Hepatocyte (in vitro differentiated cells): ENCODE data around the gene KCNK3. TPM values are rescaled to one million over a fixed set of nuclear protein-coding genes. Genes with fewer than 3 reads are reported as not detected.
A peak's percentile ranks its signal among the peaks of the same experiment; 100 is the strongest.
"Not testable (repeated sequence)": the region's sequence is repeated elsewhere in the genome, so short reads cannot be mapped to it uniquely, and the experiment has no call there.

ENCODE experiments used
- DNase-seq: peaks from one replicate; pipeline ENCODE4 v3.0.0-alpha.2; 2016; ENCODE audit warnings: low spot score
- H2AFZ ChIP-seq: fragments of 200-600 bp; sonication (generic); 2 replicates; pipeline ENCODE4 v1.6.0; 2016; ENCODE audit warnings: antibody characterized with exemption, mild to moderate bottlenecking
- H3K27ac ChIP-seq: fragments of 200-600 bp; sonication (generic); 2 replicates; pipeline ENCODE4 v1.5.1; 2016; ENCODE audit warnings: mild to moderate bottlenecking
- H3K27me3 ChIP-seq: fragments of 200-600 bp; sonication (generic); 2 replicates; pipeline ENCODE4 v1.6.1; 2016
- H3K36me3 ChIP-seq: fragments of 200-600 bp; sonication (generic); replicated peaks from 2 replicates; pipeline ENCODE4 v1.5.1; 2016; ENCODE audit warnings: low read depth; ENCODE audit not compliant: insufficient read depth
- H3K4me1 ChIP-seq: fragments of 200-600 bp; sonication (generic); 2 replicates; pipeline ENCODE4 v1.5.1; 2016; ENCODE audit warnings: mild to moderate bottlenecking, moderate library complexity; ENCODE audit not compliant: insufficient read depth
- H3K4me2 ChIP-seq: fragments of 200-600 bp; sonication (generic); 2 replicates; pipeline ENCODE4 v1.6.0; 2016
- H3K4me3 ChIP-seq: fragments of 200-600 bp; sonication (generic); 2 replicates; pipeline ENCODE4 v1.5.1; 2016; ENCODE audit warnings: mild to moderate bottlenecking
- H3K79me2 ChIP-seq: fragments of 200-600 bp; sonication (generic); 2 replicates; pipeline ENCODE4 v1.6.0; 2017; ENCODE audit warnings: mild to moderate bottlenecking
- H3K9me2 ChIP-seq: fragments of 200-600 bp; sonication (generic); replicated peaks from 2 replicates; pipeline ENCODE4 v1.6.0; 2017; ENCODE audit warnings: mild to moderate bottlenecking; ENCODE audit not compliant: insufficient read depth
- H3K9me3 ChIP-seq: fragments of 200-600 bp; sonication (generic); 2 replicates; pipeline ENCODE4 v1.5.1; 2016; ENCODE audit warnings: low read depth, mild to moderate bottlenecking
- H4K20me1 ChIP-seq: fragments of 200-600 bp; sonication (generic); 2 replicates; pipeline ENCODE4 v1.6.0; 2016; ENCODE audit warnings: mild to moderate bottlenecking; ENCODE audit not compliant: insufficient read depth, poor library complexity, severe bottlenecking
- CTCF ChIP-seq: fragments of 200-600 bp; sonication (generic); IDR thresholded peaks from 2 replicates; pipeline ENCODE4 v1.5.1; 2016; ENCODE audit warnings: antibody characterized with exemption, mild to moderate bottlenecking; ENCODE audit not compliant: poor library complexity
- EZH2 ChIP-seq: fragments of 200-600 bp; sonication (generic); IDR thresholded peaks from 2 replicates; pipeline ENCODE4 v1.6.1; 2016; ENCODE audit warnings: antibody characterized with exemption, mild to moderate bottlenecking, borderline replicate concordance
- EZH2phosphoT487 ChIP-seq: fragments of 200-600 bp; sonication (generic); IDR thresholded peaks from one replicate; pipeline ENCODE4 v1.6.1; 2018; ENCODE audit warnings: antibody characterized with exemption, mild to moderate bottlenecking, low read depth, moderate library complexity; ENCODE audit not compliant: unreplicated experiment, severe bottlenecking
- WGBS: methylation state at CpG from one replicate; pipeline ENCODE4 v1.1.6; 2016; ENCODE audit warnings: low lambda C conversion rate; ENCODE audit errors: missing lambda C conversion rate; 5-methylcytosine and 5-hydroxymethylcytosine counted together
- polyA plus RNA-seq: library from polyadenylated mRNA; unstranded; fragments of >200 nt; fragmentation: Nextera tagmentation; extraction: Ambion mirVana; gene quantifications from 2 replicates; pipeline ENCODE4 v1.2.1, GENCODE V29; 2016
- total RNA-seq: library from RNA; depleted of rRNA; stranded (reverse); fragments of >200 nt; gene quantifications from 2 replicates; pipeline ENCODE4 v1.2.3, GENCODE V29; 2014

KCNK3 gene
- total and polyA plus RNA-seq, 2 experiments from 2014 or later = 8.2 to 9.4 TPM

- Histone ChIP-seq H3K9me3 (no peaks in the 10 kb centered on the region), H4K20me1 (no peaks in the 10 kb centered on the region), H3K79me2 (no peaks in the 10 kb centered on the region), H3K9me2 (no peaks in the 10 kb centered on the region), H3K4me2 (no peak overlapping the region), H3K36me3 (no peaks in the 10 kb centered on the region), H3K4me1 (peaks cover 18% of the 10 kb centered on the region), H3K27ac (no peak overlapping the region), H3K27me3 (no peaks in the 10 kb centered on the region), H3K4me3 (no peak overlapping the region), H2AFZ (no peak overlapping the region)
- 28% methylated on average over 9 of the region's 9 CpGs for WGBS
- TF ChIP-seq CTCF (peak; percentile 97), EZH2 (no peak), EZH2phosphoT487 (no peak)
- peak; percentile 89 for DNase-seq
Observed at GRCh38 chr2:26745609-26746327, 53.2 kb downstream of the KCNK3 start.

- H3K79me2 ChIP-seq = no peaks in the 10 kb centered on the region
- H3K9me3 ChIP-seq = no peaks in the 10 kb centered on the region
- H3K27me3 ChIP-seq = no peaks in the 10 kb centered on the region
- H3K27ac ChIP-seq = no peak overlapping the region
- no peak overlapping the region for H3K4me2 ChIP-seq
- no peaks in the 10 kb centered on the region for H3K36me3 ChIP-seq
- H2AFZ ChIP-seq = no peak overlapping the region
- H4K20me1 ChIP-seq = no peaks in the 10 kb centered on the region
- TF ChIP-seq CTCF = no peak
- H3K4me1 ChIP-seq = peaks cover 18% of the 10 kb centered on the region
- no peak for DNase-seq
- whole genome bisulfite sequencing = 79% methylated on average over 3 of the region's 3 CpGs
- no peak overlapping the region for H3K4me3 ChIP-seq
- no peaks in the 10 kb centered on the region for H3K9me2 ChIP-seq
Observed at GRCh38 chr2:26746934-26747333, 54.4 kb downstream of the KCNK3 start.

GRCh38 chr2:26749787-26750420 is 57.4 kb downstream of the KCNK3 start:
- not testable (repeated sequence) for H3K79me2 ChIP-seq, H3K36me3 ChIP-seq, H3K9me2 ChIP-seq, H4K20me1 ChIP-seq, H3K4me3 ChIP-seq, DNase-seq, H3K9me3 ChIP-seq, H3K27me3 ChIP-seq
- peak overlapping the region; percentile 61 for H3K4me2 ChIP-seq
- peak overlapping the region; percentile 91 for H3K27ac ChIP-seq
- H3K4me1 ChIP-seq = peaks cover 14% of the 10 kb centered on the region
- WGBS = 15% methylated on average over 8 of the region's 8 CpGs
- H2AFZ ChIP-seq = peak overlapping the region; percentile 67

- H3K4me2 ChIP-seq = peak overlapping the region; percentile 61
- H3K36me3 ChIP-seq, H4K20me1 ChIP-seq, DNase-seq, H3K4me3 ChIP-seq, H3K9me3 ChIP-seq, H3K27me3 ChIP-seq, H3K79me2 ChIP-seq, H3K9me2 ChIP-seq: not testable (repeated sequence)
- H2AFZ ChIP-seq = peak overlapping the region; percentile 67
- peak overlapping the region; percentile 91 for H3K27ac ChIP-seq
- H3K4me1 ChIP-seq = peaks cover 14% of the 10 kb centered on the region
- 47% methylated on average over 11 of the region's 11 CpGs for WGBS
Observed at GRCh38 chr2:26750467-26750866, 57.9 kb downstream of the KCNK3 start.
